K562 (cell line): ENCODE data around the gene MACROD2. TPM values are rescaled to one million over a fixed set of nuclear protein-coding genes. Genes with fewer than 3 reads are reported as not detected.

Experiments
- ATAC-seq: fragments of 200-7000 bp; cut with Tn5 transposase; 3 replicates; pipeline ENCODE4 v1.9.1; 2020; ENCODE audit warnings: moderate library complexity
- BruUV-seq: library from RNA; stranded (reverse); fragments of 400-500 nt; replicated peaks from 2 replicates; lab custom pipeline; 2021; lab: Mats Ljungman, UMichigan
- CTCF ChIA-PET: fragments of 300-600 bp; formaldehyde crosslinking; extraction: SDS; loops from one replicate; lab custom pipeline; 2021; ENCODE audit warnings: low intra/inter-chr PET ratio; lab: Yijun Ruan, JAX
- POLR2A ChIA-PET: fragments of 300-600, 350-650 bp; sonication (Branson Sonifier 250); formaldehyde crosslinking; extraction: SDS; loops from one replicate; lab custom pipeline; 2021; ENCODE audit warnings: antibody characterized with exemption, inconsistent platforms; lab: Yijun Ruan, JAX
- DNase-seq, 4 experiments: peaks; one replicate each; pipeline versions ENCODE4 v3.0.0 to v3.0.0-alpha.2; 2011 to 2018; ENCODE audit warnings: low spot score in 3 of 4, mixed read lengths in 3 of 4; ENCODE audit errors: extremely low read depth in 1 of 4
- FAIRE-seq: peaks from 2 replicates; lab custom pipeline; 2011; peaks lifted over from hg19 to GRCh38; lab: Jason Lieb, UNC
- H2AFZ ChIP-seq: 2 replicates; pipeline ENCODE4 v1.6.0; 2011; ENCODE audit warnings: low read depth, low read length, control low read depth, inconsistent platforms
- H3K27ac ChIP-seq: fragments of 200-600 bp; 3 replicates; pipeline ENCODE4 v1.8.0; 2011; ENCODE audit warnings: low read depth, mild to moderate bottlenecking, control low read depth, inconsistent platforms, low read length, moderate library complexity, mixed read lengths; ENCODE audit errors: extremely low read depth
- H3K27me3 ChIP-seq, 2 experiments: fragments of 300-600 bp in 1 of 2; 2 replicates in 1 of 2; 3 replicates in 1 of 2; pipeline versions ENCODE4 v1.6.0 to v1.8.0; 2011; ENCODE audit warnings: inconsistent platforms in 2 of 2, low read length in 2 of 2, mild to moderate bottlenecking in 1 of 2, mixed read lengths in 1 of 2, moderate library complexity in 1 of 2; ENCODE audit not compliant: control insufficient read depth in 2 of 2, insufficient read depth in 2 of 2
- H3K36me3 ChIP-seq: fragments of 300-600 bp; 3 replicates; pipeline ENCODE4 v1.8.0; 2011; ENCODE audit warnings: mild to moderate bottlenecking, low read length, inconsistent platforms; ENCODE audit not compliant: control insufficient read depth, insufficient read depth
- H3K4me1 ChIP-seq, 2 experiments: fragments of 200-600 bp in 1 of 2; replicated peaks in 1 of 2; 2 replicates in 1 of 2; 3 replicates in 1 of 2; pipeline versions ENCODE4 v1.5.1 to v1.8.0; 2011; ENCODE audit warnings: inconsistent platforms in 2 of 2, low read length in 2 of 2, mild to moderate bottlenecking in 1 of 2, mixed read lengths in 1 of 2, moderate library complexity in 1 of 2; ENCODE audit not compliant: control insufficient read depth in 2 of 2, insufficient read depth in 2 of 2
- H3K4me2 ChIP-seq: 2 replicates; pipeline ENCODE4 v1.6.1; 2011; ENCODE audit warnings: low read length, control low read depth, inconsistent platforms, mixed read lengths; ENCODE audit not compliant: insufficient read depth
- H3K4me3 ChIP-seq: fragments of 200-600 bp; sonication (generic), shearing (Covaris generic); 2 replicates; pipeline ENCODE4 v1.5.1; 2016; ENCODE audit warnings: control low read depth, inconsistent platforms
- H3K79me2 ChIP-seq: fragments of 200-600 bp; 3 replicates; pipeline ENCODE4 v1.8.0; 2011; ENCODE audit warnings: low read length, inconsistent platforms; ENCODE audit not compliant: control insufficient read depth, insufficient read depth
- H3K9ac ChIP-seq, 2 experiments: 2 replicates each; pipeline versions ENCODE4 v1.6.0 to v1.6.1; 2011; ENCODE audit warnings: low read depth in 2 of 2, low read length in 2 of 2, control low read depth in 1 of 2, inconsistent platforms in 1 of 2, mild to moderate bottlenecking in 1 of 2, mixed read lengths in 1 of 2; ENCODE audit not compliant: insufficient read depth in 1 of 2
- H3K9me1 ChIP-seq: one replicate; pipeline ENCODE4 v1.6.0; 2011; ENCODE audit warnings: inconsistent platforms, mild to moderate bottlenecking, low read length, moderate library complexity; ENCODE audit not compliant: control insufficient read depth, insufficient read depth
- H3K9me3 ChIP-seq: replicated peaks from 2 replicates; pipeline ENCODE4 v1.5.1; 2011; ENCODE audit warnings: low read depth, low read length, inconsistent platforms; ENCODE audit not compliant: control insufficient read depth, insufficient read depth
- H4K20me1 ChIP-seq: replicated peaks from 2 replicates; pipeline ENCODE4 v1.6.1; 2011; ENCODE audit warnings: low read length, inconsistent platforms, mixed read lengths; ENCODE audit not compliant: control insufficient read depth, insufficient read depth
- ARID3A ChIP-seq: IDR thresholded peaks from 2 replicates; pipeline ENCODE4 v1.6.1; 2012; ENCODE audit warnings: low read depth, low read length, improper control_type of control experiment, borderline replicate concordance
- CHD4 ChIP-seq: fragments of 200-600 bp; sonication (generic); IDR thresholded peaks from 3 replicates; pipeline ENCODE4 v1.6.1; 2012; ENCODE audit warnings: low read depth, mild to moderate bottlenecking, mixed read lengths, low read length, inconsistent platforms; ENCODE audit not compliant: insufficient read depth, insufficient replicate concordance, poor library complexity, severe bottlenecking
- FOS ChIP-seq: IDR thresholded peaks from 3 replicates; pipeline ENCODE4 v1.6.1; 2011; ENCODE audit not compliant: insufficient read length; ENCODE audit errors: extremely low read depth
- MEIS2 ChIP-seq: fragments of 450-650 bp; IDR thresholded peaks from 2 replicates; pipeline ENCODE4 v1.6.1; 2014; ENCODE audit warnings: mild to moderate bottlenecking; ENCODE audit not compliant: partially characterized antibody
- MYBL2 ChIP-seq, 2 experiments: fragments of 450-650 bp in 1 of 2; sonication (generic) in 1 of 2; formaldehyde crosslinking in 1 of 2; IDR thresholded peaks; 2 replicates each; pipeline versions ENCODE4 v1.6.1 to v1.8.1; 2017 to 2022; ENCODE audit warnings: borderline replicate concordance in 1 of 2, inconsistent platforms in 1 of 2, low read depth in 1 of 2, mild to moderate bottlenecking in 1 of 2, missing genetic modification reagents in 1 of 2, moderate library complexity in 1 of 2
- NFATC3 ChIP-seq: fragments of 450-650 bp; IDR thresholded peaks from 2 replicates; pipeline ENCODE4 v1.6.1; 2017; ENCODE audit warnings: mild to moderate bottlenecking
- NFXL1 ChIP-seq: fragments of 450-650 bp; formaldehyde crosslinking; IDR thresholded peaks from 2 replicates; pipeline ENCODE4 v1.4.0; 2021; ENCODE audit warnings: mild to moderate bottlenecking
- NR2F6 ChIP-seq: fragments of 450-650 bp; formaldehyde crosslinking; IDR thresholded peaks from 2 replicates; pipeline ENCODE4 v1.4.0; 2020; ENCODE audit warnings: mild to moderate bottlenecking
- RFX7 ChIP-seq: fragments of 250-450 bp; sonication (Bioruptor Pico); IDR thresholded peaks from 2 replicates; pipeline ENCODE4 v1.5.1; 2021; ENCODE audit warnings: mild to moderate bottlenecking
- SMARCA5 ChIP-seq: fragments of 450-650 bp; IDR thresholded peaks from 2 replicates; pipeline ENCODE4 v1.6.1; 2016
- SMARCB1 ChIP-seq: IDR thresholded peaks from 2 replicates; pipeline ENCODE4 v1.6.1; 2011; ENCODE audit warnings: improper control_type of control experiment, low read depth; ENCODE audit not compliant: insufficient read length
- TEAD1 ChIP-seq, 2 experiments: fragments of 450-650 bp in 1 of 2; sonication (generic) in 1 of 2; formaldehyde crosslinking; IDR thresholded peaks; 2 replicates each; pipeline versions ENCODE4 v1.4.0 to v1.8.0; 2020 to 2022; ENCODE audit warnings: mild to moderate bottlenecking in 2 of 2, missing genetic modification reagents in 1 of 2
- ZFPM2 ChIP-seq: fragments of 250-450 bp; sonication (Bioruptor Pico); IDR thresholded peaks from 2 replicates; pipeline ENCODE4 v1.5.1; 2022; ENCODE audit warnings: mild to moderate bottlenecking
- ZNF197 ChIP-seq: fragments of 200-800 bp; sonication (Bioruptor generic); IDR thresholded peaks from 2 replicates; pipeline ENCODE4 v1.6.1; 2016; ENCODE audit warnings: low read depth, missing genetic modification characterization, missing compliant biosample characterization
- WGBS: fragments of 100-300 bp; shearing (Covaris generic); methylation state at CpG from one replicate; pipeline ENCODE4 v1.1.6; 2016; ENCODE audit warnings: low coverage, mixed read lengths; ENCODE audit not compliant: insufficient coverage; ENCODE audit errors: missing lambda C conversion rate; 5-methylcytosine and 5-hydroxymethylcytosine counted together
- in situ Hi-C: fragments of 300-500 bp; cut with MboI; formaldehyde crosslinking; loops from 4 replicates; pipeline ENCODE4 v1.15.0; 2018; ENCODE audit warnings: inconsistent platforms, mixed read lengths
- intact Hi-C: fragments of 100-400 bp; cut with micrococcal nuclease; formaldehyde crosslinking; loops from 2 replicates; pipeline ENCODE4 v1.14.2; 2022
- polyA plus RNA-seq, 8 experiments: library from polyadenylated mRNA; depleted of rRNA in 4 of 8; stranded (reverse) in 5 of 8; unstranded in 3 of 8; fragments of >200 nt; fragmentation: Nextera tagmentation in 2 of 8; fragmentation: Illumina TruSeq in 1 of 8; extraction: Ambion mirVana in 2 of 8; extraction: Trizol in 1 of 8; gene quantifications; 2 replicates each; pipeline versions ENCODE4 v1.2.1 to v1.2.3, GENCODE V29; 2011 to 2014; ENCODE audit warnings: inconsistent platforms in 1 of 8, missing spikeins in 1 of 8
- total RNA-seq, 7 experiments: library from RNA; depleted of rRNA in 6 of 7; stranded (reverse); fragments of >200 nt in 6 of 7; fragmentation: Illumina TruSeq in 2 of 7; extraction: Trizol in 2 of 7; gene quantifications; 2 replicates each; pipeline versions ENCODE4 v1.2.1 to v1.2.3, GENCODE V29; 2011 to 2021; ENCODE audit warnings: low replicate concordance in 1 of 7
- TF ChIP-seq, protein P1 (sequence below): sonication (generic); formaldehyde crosslinking; IDR thresholded peaks from 2 replicates; pipeline ENCODE4 v1.8.0; 2022; ENCODE audit warnings: missing genetic modification reagents, mild to moderate bottlenecking, moderate library complexity, borderline replicate concordance

MACROD2 gene
- total and polyA plus RNA-seq, 9 of the 15 experiments (the other 6 are each of a cell fraction or from before 2014, with no cell fraction given), result not detected

DNA sequence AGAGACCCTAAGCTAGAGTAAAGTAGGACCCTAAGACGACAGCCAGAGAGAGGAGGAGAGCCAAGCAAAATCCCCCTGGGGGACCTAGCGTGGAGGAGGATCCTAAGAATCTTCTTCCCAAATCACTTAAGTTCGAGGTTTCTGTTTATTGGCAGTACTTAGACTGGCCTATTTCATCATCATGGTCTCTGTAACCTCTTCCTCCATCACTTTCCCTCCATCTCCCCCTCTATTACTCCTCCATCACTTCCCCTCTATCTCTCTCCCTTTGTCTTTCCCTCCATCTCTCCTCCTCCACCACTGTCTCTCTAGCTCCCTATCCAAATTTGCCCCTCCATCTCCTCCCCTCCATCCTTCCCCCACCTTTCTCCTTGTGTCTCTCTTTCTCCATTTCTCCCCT is 1175.7 kb downstream of the MACROD2 start:
- CTCF ChIA-PET, result no interaction called here
- Histone ChIP-seq H3K4me2 (no peak overlapping the region), H3K9me3 (no peaks in the 10 kb centered on the region), H3K27ac (no peak overlapping the region), H3K79me2 (no peaks in the 10 kb centered on the region), H2AFZ (no peak overlapping the region), H3K4me3 (no peak overlapping the region), H3K9ac (no peak overlapping the region), H4K20me1 (no peaks in the 10 kb centered on the region), H3K27me3 (no peaks in the 10 kb centered on the region), H3K4me1 (no peaks in the 10 kb centered on the region), H3K9me1 (no peaks in the 10 kb centered on the region), H3K36me3 (no peaks in the 10 kb centered on the region)
- TF ChIP-seq SMARCA5 (no peak), ZNF197 (CRISPR knock-in tag) (no peak), NR2F6 (CRISPR knock-in tag) (no peak), TEAD1 (CRISPR knock-in tag; IDR thresholded peaks at IDR 0.05) (no peak), NFXL1 (CRISPR knock-in tag) (no peak), NFATC3 (no peak), CHD4 (no peak), ZFPM2 (CRISPR knock-in tag) (no peak), MYBL2 (IDR thresholded peaks at IDR 0.05; ENCODE audit: low read depth) (no peak), MYBL2 (CRISPR knock-in tag; IDR thresholded peaks at IDR 0.05; ENCODE audit: borderline replicate concordance) (no peak), ARID3A (no peak), MEIS2 (no peak), RFX7 (no peak), FOS (no peak), SMARCB1 (no peak)
- TF ChIP-seq, protein P1, sequence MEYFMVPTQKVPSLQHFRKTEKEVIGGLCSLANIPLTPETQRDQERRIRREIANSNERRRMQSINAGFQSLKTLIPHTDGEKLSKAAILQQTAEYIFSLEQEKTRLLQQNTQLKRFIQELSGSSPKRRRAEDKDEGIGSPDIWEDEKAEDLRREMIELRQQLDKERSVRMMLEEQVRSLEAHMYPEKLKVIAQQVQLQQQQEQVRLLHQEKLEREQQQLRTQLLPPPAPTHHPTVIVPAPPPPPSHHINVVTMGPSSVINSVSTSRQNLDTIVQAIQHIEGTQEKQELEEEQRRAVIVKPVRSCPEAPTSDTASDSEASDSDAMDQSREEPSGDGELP (CRISPR knock-in tag), result no peak
- WGBS, result 0% methylated on average over 2 of the region's 3 CpGs
- FAIRE-seq (no peak), DNase-seq (no peak), ATAC-seq (no peak)
- in situ Hi-C loops (no loop called here), intact Hi-C loops (no loop called here)
- no TSS peak for BruUV-seq
- POLR2A ChIA-PET, result no interaction called here
